Heart left ventricle (tissue), 16 donors: Measurements from ENCODE around the gene NOP56. TPM values are rescaled to one million over a fixed set of nuclear protein-coding genes. Genes with fewer than 3 reads are reported as not detected.

Experiments
- ATAC-seq, 4 donors: fragments of 200-7000 bp; cut with Tn5 transposase; one replicate each; pipeline ENCODE4 v1.9.1; 2020 to 2022; ENCODE audit warnings: moderate library complexity in 4 of 4, mild to moderate bottlenecking in 3 of 4, moderate number of reproducible peaks in 1 of 4
- DNase-seq, 5 donors: peaks; one replicate each; pipeline ENCODE4 v3.0.0-alpha.2; 2020
- H3K27ac ChIP-seq, 12 donors: fragments of 200-600 bp; sonication (generic) in 4 of 12; one replicate each; pipeline versions ENCODE4 v1.5.0 to v1.8.0; 2016 to 2022; ENCODE audit warnings: mild to moderate bottlenecking in 2 of 12
- H3K27me3 ChIP-seq, 9 donors: fragments of 200-600 bp; sonication (generic) in 2 of 9; one replicate each; pipeline versions ENCODE4 v1.5.1 to v1.8.0; 2016 to 2022; ENCODE audit warnings: mild to moderate bottlenecking in 3 of 9
- H3K36me3 ChIP-seq, 9 donors: fragments of 200-600 bp; sonication (generic) in 2 of 9; one replicate each; pipeline versions ENCODE4 v1.5.0 to v1.8.0; 2018 to 2022; ENCODE audit warnings: mild to moderate bottlenecking in 2 of 9
- H3K4me1 ChIP-seq, 12 donors: fragments of 200-600 bp; sonication (generic) in 4 of 12; one replicate each; pipeline versions ENCODE4 v1.5.0 to v1.8.0; 2016 to 2022; ENCODE audit warnings: mild to moderate bottlenecking in 3 of 12
- H3K4me3 ChIP-seq, 12 donors: fragments of 200-600 bp; sonication (generic) in 4 of 12; one replicate each; pipeline versions ENCODE4 v1.5.0 to v1.8.0; 2017 to 2022; ENCODE audit warnings: mild to moderate bottlenecking in 9 of 12, moderate library complexity in 4 of 12
- H3K9me3 ChIP-seq, 12 donors: fragments of 200-600 bp; sonication (generic) in 4 of 12; one replicate each; pipeline versions ENCODE4 v1.5.0 to v1.8.0; 2016 to 2022; ENCODE audit warnings: mild to moderate bottlenecking in 1 of 12
- CTCF ChIP-seq, 12 donors: fragments of 200-600 bp; sonication (generic) in 4 of 12; IDR thresholded peaks; one replicate each; pipeline versions ENCODE4 v1.5.0 to v1.8.0; 2018 to 2022; ENCODE audit warnings: antibody characterized with exemption in 12 of 12, mild to moderate bottlenecking in 5 of 12
- POLR2A ChIP-seq, 2 donors: fragments of 450-650 bp; IDR thresholded peaks; one replicate each; pipeline ENCODE4 v1.6.1; 2017; ENCODE audit warnings: antibody characterized with exemption in 2 of 2, mild to moderate bottlenecking in 2 of 2, moderate library complexity in 2 of 2
- WGBS, 4 donors: extraction: QIAGEN DNeasy Blood & Tissue Kit in 2 of 4; methylation state at CpG; one replicate each; pipeline versions ENCODE4 v1.1.5 to v1.1.7; 2013 to 2018; 5-methylcytosine and 5-hydroxymethylcytosine counted together
- intact Hi-C, 10 donors: fragments of 100-400 bp; cut with DNase I; formaldehyde crosslinking; loops; one replicate each; pipeline versions ENCODE4 v1.11.1 to v1.14.2; 2022
- polyA plus RNA-seq, 2 donors: library from polyadenylated mRNA; stranded (reverse); fragments of 200-250 nt; gene quantifications; one replicate each; pipeline ENCODE4 v1.2.3, GENCODE V29; 2013
- total RNA-seq, 9 donors: library from RNA; depleted of rRNA in 2 of 9; stranded (reverse); fragments of >200 nt in 2 of 9; fragmentation: NEBNext Ultra II Directional in 3 of 9; extraction: Animal tissue kit (Norgen Biotek cat#: 25700) in 3 of 9; gene quantifications; one replicate each; pipeline versions ENCODE4 v1.1.0 to v1.2.4, GENCODE V29; 2016 to 2023
- donor health status: ischemic (EF 13 %, LVEDD 7.1; RV severe dilation, severe dysfunction).
- donor health status: healthy with polysubstance abuse.
- donor health status: DM: no; HTN: yes; CAD: no.
- donor health status: DM: no; HTN: no; CAD: no.
- donor health status: ischemic (EF 25% LVEDD 6.9; RV normal size, moderate dysfunction).
- donor health status: ischemic (EF 25% LVEDD 5.7; RV mildly dilated, moderate dysfunction).
- donor health status: healthy.
- donor health status: DM: yes; HTN: yes; CAD: no.
- donor health status: ischemic (EF 35%, LVEDD 5.7; RV mildly dilated, moderate dysfunction).
- donor health status: nonischemic (EF 11% LVEDD 7.7; RV severe dilation, severe dysfunction).
- donor health status: DM: yes; HTN: yes; CAD: no.
- donor health status: PGD.
- donor health status: ischemic (EF 29% LVEDD 5.4; RV normal size, mild dysfunction).
- donor health status: nonischemic (EF 23%, LVEDD 6.1; RV moderate dilation, normal function).

NOP56 gene
- total and polyA plus RNA-seq, 11 donors: 24.6 to 78.8 (median 51.0) TPM

- WGBS, 4 donors: 87 to 91% (median 89%) methylated on average over 3 of the region's 3 CpGs
- TF ChIP-seq POLR2A (IDR thresholded peaks at IDR 0.05) (no peak), CTCF (IDR thresholded peaks at IDR 0.05) (no peak)
- Histone ChIP-seq H3K4me1 (no peaks in the 10 kb centered on the region), H3K36me3 (no peaks in the 10 kb centered on the region), H3K4me3 (no peak overlapping the region), H3K9me3 (peaks cover 0 to 10% (median 2%) of the 10 kb centered on the region in 12 donors), H3K27ac (no peak overlapping the region), H3K27me3 (peaks cover 0 to 8% (median 3%) of the 10 kb centered on the region in 9 donors)
- ATAC-seq (no peak), DNase-seq (no peak)
- intact Hi-C loops: no loop called here
These were observed 40.4 kb upstream of the NOP56 start for GRCh38 chr20:2612073-2612472.

- TF ChIP-seq POLR2A (IDR thresholded peaks at IDR 0.05) (no peak), CTCF (IDR thresholded peaks at IDR 0.05) (no peak)
- intact Hi-C loops: no loop called here
- ATAC-seq (no peak), DNase-seq (no peak)
- Histone ChIP-seq H3K27ac (no peak overlapping the region), H3K36me3 (no peaks in the 10 kb centered on the region), H3K4me1 (no peaks in the 10 kb centered on the region), H3K4me3 (no peak overlapping the region), H3K9me3 (peaks cover 0 to 8% (median 0%) of the 10 kb centered on the region in 12 donors), H3K27me3 (peaks cover 0 to 11% (median 0%) of the 10 kb centered on the region in 9 donors)
- 67 to 75% (median 74%) methylated on average over 9 of the region's 9 CpGs for WGBS, 4 donors
These were observed 35.8 kb upstream of the NOP56 start for GRCh38 chr20:2616634-2617033.

- no peak for TF ChIP-seq POLR2A (IDR thresholded peaks at IDR 0.05)
- TF ChIP-seq CTCF (IDR thresholded peaks at IDR 0.05): no peak
- no peak for ATAC-seq
- H3K27me3 ChIP-seq: peaks cover 0 to 11% (median 0%) of the 10 kb centered on the region in 9 donors
- intact Hi-C loops: no loop called here
- no peaks in the 10 kb centered on the region for H3K36me3 ChIP-seq
- WGBS, 4 donors: 78 to 91% (median 85%) methylated on average over 16 of the region's 16 CpGs
- no peak for DNase-seq
- no peak overlapping the region for H3K27ac ChIP-seq
- H3K9me3 ChIP-seq: peaks cover 0 to 8% (median 0%) of the 10 kb centered on the region in 12 donors
- no peak overlapping the region for H3K4me3 ChIP-seq
- no peaks in the 10 kb centered on the region for H3K4me1 ChIP-seq
These were observed 35.2 kb upstream of the NOP56 start for GRCh38 chr20:2617099-2617714.

GRCh38 chr20:2618815-2619214, 33.6 kb upstream of the NOP56 start:
- WGBS, 4 donors: 72 to 83% (median 80%) methylated on average over 6 of the region's 6 CpGs
- H3K9me3 ChIP-seq: peaks cover 0 to 8% (median 0%) of the 10 kb centered on the region in 12 donors
- peaks cover 0 to 11% (median 0%) of the 10 kb centered on the region in 9 donors for H3K27me3 ChIP-seq
- no peak overlapping the region for H3K27ac ChIP-seq
- H3K4me1 ChIP-seq: no peaks in the 10 kb centered on the region
- H3K36me3 ChIP-seq: no peaks in the 10 kb centered on the region
- DNase-seq (no peak), ATAC-seq (no peak)
- intact Hi-C loops: no loop called here
- H3K4me3 ChIP-seq: no peak overlapping the region
- TF ChIP-seq POLR2A (IDR thresholded peaks at IDR 0.05) (no peak), CTCF (IDR thresholded peaks at IDR 0.05) (no peak)
